Iris pigment epithelial cell (primary cell): ENCODE data around the gene ATP5PD.

Source experiments
- DNase-seq: peaks from one replicate; pipeline ENCODE4 v3.0.0-alpha.2; 2011; ENCODE audit warnings: low read depth

The ATP5PD gene

GRCh38 chr17:75046407-75047289 lies at the start of gene ATP5PD, which contains the start of gene KCTD2:
TSS of gene ATP5PD (minus strand) at chr17:75046969. CDS start at chr17:75042650, 4,319 bp downstream.
TSS of gene KCTD2 (plus strand) at chr17:75047225. CDS start at chr17:75047251, 26 bp downstream.
- peak; percentile 98 for DNase-seq

DNA sequence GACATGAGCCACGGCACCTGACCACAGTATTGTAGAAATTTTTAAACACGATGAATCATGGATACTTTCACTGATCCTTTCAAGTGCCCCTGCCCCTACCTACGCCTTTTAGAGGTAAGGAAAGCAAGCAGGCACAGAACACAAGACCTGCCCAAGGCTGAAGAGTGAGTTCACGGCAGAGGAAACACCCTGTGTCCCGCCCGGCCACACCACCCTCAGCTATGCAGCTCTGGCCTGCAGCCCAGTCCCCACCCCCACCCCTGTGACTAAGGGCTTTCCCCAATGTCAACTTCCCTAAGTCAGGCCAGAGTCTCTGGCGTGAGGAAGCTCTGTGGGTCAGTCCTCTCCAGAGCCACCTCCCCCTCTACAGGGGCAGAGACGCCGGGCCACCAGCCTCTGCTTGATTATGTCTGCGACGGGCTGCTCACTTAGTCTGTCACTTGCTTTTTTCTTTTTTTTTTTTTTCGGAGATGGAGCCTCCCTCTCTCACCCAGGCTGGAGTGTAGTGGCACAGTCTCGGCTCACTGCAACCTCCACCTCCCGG lies 49.4 kb upstream of the ATP5PD start:
- peak; percentile 77 for DNase-seq

- no peak for DNase-seq
Observed at GRCh38 chr17:75094871-75095399, 48.2 kb upstream of the ATP5PD start.

- DNase-seq: no peak
Observed at GRCh38 chr17:75093548-75094158, 46.9 kb upstream of the ATP5PD start.

GRCh38 chr17:75091855-75092327 lies 45.1 kb upstream of the ATP5PD start:
- no peak for DNase-seq

- no peak for DNase-seq
Observed at GRCh38 chr17:75090871-75091854, 44.4 kb upstream of the ATP5PD start.

GRCh38 chr17:75088465-75089417 lies 42.0 kb upstream of the ATP5PD start:
- DNase-seq: no peak

- DNase-seq: peak; percentile 81
Observed at GRCh38 chr17:75087558-75088453, 41.0 kb upstream of the ATP5PD start, which contains the start of gene SLC16A5. TSS of gene SLC16A5 (plus strand) at chr17:75087954. CDS start at chr17:75093637, 5,683 bp downstream.

- DNase-seq: no peak
Observed at GRCh38 chr17:75087182-75087557, 40.4 kb upstream of the ATP5PD start.

- DNase-seq: no peak
Observed at GRCh38 chr17:75086496-75087181, 39.9 kb upstream of the ATP5PD start.

DNA sequence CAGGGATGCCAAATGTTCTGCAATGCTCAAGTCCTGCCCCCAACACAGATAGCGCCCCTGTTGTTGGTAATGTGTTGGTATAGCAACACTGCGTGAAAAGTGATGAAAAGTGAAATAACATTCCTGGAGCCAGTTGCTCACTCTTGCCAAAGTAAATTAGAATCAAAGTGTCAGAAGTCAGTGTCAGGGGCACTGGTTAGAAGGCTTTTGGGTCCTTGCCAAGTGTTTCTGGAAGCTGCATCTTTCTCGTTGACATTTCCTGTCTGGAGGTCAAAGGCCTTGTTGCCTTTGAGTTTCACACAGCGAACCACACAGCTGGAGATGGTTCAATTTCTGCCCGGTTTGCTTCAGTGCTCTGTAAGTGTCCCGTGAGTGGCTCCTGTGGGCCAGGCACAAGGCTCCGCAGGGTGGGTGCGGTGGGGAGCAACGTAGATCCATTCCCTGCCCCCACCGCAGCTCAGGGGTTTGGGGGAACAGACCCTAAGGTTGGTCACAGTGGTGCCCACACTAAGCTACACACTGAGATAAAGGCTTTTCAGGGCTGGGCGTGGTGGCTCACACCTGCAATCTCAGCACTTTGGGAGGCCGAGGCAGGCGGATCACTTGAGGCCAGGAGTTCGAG lies 37.4 kb upstream of the ATP5PD start:
- DNase-seq: no peak

GRCh38 chr17:75082683-75083082 lies 35.9 kb upstream of the ATP5PD start:
- no peak for DNase-seq

DNA sequence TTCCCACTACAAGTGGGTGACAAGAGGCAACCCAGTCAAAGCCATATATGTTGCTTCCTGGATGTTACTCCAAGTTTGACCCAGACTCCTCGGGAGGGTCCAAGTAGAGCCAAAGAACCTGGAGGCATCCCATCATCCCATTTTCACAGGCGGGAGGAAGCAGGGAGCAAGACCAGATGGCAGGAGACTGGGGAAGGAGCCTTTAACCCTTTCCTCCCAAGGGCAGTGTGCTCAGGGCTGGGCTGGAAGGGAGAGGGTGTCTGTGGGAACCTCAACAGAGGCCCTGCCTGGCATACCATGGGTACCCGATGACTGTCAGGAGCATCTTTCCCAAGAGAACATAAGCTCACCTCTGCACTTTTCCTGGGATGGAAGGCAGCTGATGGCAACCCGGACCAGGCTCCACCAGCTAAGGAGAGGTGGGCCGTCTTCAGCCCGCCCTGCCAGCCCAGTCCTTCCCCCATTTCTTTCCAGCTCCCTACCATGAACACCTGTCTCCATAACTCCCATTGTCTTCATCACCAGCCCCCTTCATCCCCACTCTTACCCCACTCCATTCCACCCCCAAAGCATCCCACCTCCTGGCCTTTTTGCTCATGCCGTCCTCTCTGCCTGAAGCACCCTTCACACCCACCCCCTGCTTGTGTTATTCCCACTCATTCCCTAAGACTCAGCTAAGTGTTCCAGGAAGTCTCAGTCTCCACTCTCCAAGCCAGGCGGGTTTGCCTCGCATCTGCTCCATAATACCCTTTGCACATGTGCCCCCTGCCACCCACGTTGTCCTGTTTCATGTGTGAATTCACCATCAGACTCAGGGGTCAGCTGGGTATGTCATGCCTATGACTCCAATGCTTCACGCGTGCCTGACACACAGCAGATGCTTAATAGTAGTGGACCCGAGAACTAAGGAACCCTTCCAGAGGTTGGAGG lies 35.1 kb upstream of the ATP5PD start:
- DNase-seq: no peak

- no peak for DNase-seq
Observed at GRCh38 chr17:75079023-75079373, 32.2 kb upstream of the ATP5PD start.

- DNase-seq: peak; percentile 81
Observed at GRCh38 chr17:75078284-75079022, 31.7 kb upstream of the ATP5PD start.
